ENCODE results near the gene ADGB. TPM values are rescaled to one million over a fixed set of nuclear protein-coding genes. Genes with fewer than 3 reads are reported as not detected.
"Not testable (repeated sequence)": the region's sequence is repeated elsewhere in the genome, so short reads cannot be mapped to it uniquely, and the experiment has no call there.

The ADGB gene
- total RNA-seq, 6 experiments from 2014 or later: 0.06 TPM; not detected in 5

DNA sequence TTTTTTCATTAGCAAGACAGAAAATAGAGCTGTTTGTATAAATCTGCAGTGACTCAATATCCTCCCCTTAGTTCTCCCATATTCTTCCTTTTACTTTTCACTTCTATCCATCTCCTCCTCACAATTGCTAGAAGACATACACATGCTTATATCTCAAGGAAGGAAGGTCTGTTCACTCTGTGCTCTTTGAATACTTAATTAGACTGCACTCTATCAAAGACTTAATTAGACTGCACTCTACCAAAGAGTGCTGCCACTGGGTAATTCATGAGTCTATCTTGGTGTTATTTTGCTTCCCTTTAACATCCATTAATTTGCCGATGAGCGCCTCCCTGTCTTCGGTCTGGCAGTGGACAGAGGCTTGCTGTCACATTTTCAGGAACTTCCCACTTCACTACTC lies 241.9 kb downstream of the ADGB start:
- Histone ChIP-seq H3K9me3 (no peaks in the 10 kb centered on the region), H3K27ac (no peak overlapping the region), H3K4me3 (no peak overlapping the region), H3K4me1 (no peaks in the 10 kb centered on the region), H3K27me3 (no peaks in the 10 kb centered on the region), H3K36me3 (no peaks in the 10 kb centered on the region)
- intact Hi-C loops (cut with DNase I): no loop called here
- 93% methylated on average over 3 of the region's 3 CpGs for WGBS (ENCODE audit: insufficient coverage, low coverage, low lambda C conversion rate, missing lambda C conversion rate)
- ATAC-seq (no peak), DNase-seq (no peak)
- TF ChIP-seq POLR2A (IDR thresholded peaks at IDR 0.05): no peak
- TF ChIP-seq, protein P1, sequence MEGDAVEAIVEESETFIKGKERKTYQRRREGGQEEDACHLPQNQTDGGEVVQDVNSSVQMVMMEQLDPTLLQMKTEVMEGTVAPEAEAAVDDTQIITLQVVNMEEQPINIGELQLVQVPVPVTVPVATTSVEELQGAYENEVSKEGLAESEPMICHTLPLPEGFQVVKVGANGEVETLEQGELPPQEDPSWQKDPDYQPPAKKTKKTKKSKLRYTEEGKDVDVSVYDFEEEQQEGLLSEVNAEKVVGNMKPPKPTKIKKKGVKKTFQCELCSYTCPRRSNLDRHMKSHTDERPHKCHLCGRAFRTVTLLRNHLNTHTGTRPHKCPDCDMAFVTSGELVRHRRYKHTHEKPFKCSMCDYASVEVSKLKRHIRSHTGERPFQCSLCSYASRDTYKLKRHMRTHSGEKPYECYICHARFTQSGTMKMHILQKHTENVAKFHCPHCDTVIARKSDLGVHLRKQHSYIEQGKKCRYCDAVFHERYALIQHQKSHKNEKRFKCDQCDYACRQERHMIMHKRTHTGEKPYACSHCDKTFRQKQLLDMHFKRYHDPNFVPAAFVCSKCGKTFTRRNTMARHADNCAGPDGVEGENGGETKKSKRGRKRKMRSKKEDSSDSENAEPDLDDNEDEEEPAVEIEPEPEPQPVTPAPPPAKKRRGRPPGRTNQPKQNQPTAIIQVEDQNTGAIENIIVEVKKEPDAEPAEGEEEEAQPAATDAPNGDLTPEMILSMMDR (IDR thresholded peaks at IDR 0.05): no peak

DNA sequence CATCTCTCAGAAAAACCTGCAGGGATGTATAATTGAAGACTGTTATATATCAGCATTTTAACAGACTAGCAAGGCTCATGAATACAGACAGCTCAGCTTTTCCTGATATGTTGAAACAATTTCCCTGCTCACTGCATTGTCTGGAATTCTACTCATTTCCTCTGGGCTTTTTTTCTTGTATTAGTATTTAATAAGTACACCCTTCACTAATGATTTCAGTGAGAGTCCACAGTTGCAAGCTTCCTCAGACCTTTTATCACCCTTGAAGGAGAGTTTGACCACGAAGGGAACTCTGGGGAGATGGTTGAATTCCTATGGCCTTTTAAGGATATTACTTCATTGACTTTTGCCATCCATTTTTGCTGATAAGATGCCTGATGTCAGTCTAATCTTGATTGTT lies 248.7 kb downstream of the ADGB start:
- intact Hi-C loops (cut with DNase I): no loop called here

DNA sequence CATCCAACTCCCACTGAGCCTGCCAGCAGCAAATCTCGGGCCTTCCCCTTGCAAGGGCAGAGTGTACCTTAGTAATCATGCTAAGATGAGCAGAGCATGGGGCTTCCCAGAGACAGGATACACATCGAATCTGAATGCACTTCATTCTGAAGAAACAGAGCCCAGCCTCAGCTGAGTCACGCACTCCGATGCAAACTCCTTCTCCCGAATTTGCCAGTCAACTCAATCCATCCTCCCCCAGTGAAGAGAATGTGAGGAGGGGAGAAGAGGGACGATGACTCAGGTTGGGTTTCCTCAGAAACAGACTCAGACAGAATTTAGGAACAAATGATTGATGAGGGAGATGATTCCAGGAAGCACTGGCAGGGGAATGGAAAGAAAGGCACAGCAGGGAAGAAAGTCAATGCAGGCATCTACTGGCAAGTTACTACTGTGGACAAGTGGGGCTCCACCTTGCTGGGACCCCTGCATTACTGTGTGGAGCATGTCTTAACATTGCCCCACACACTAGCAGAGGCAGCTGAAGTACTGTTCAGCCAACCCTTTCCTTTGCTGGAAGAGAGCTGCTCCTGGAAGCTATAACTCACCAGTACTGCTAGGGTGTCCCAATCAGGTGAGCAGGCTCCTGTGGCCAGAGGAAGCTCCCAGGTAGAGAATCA lies 251.6 kb downstream of the ADGB start:
- Histone ChIP-seq H3K4me1 (no peaks in the 10 kb centered on the region), H3K27ac (no peak overlapping the region), H3K27me3 (no peaks in the 10 kb centered on the region), H3K4me3 (no peak overlapping the region), H3K36me3 (no peaks in the 10 kb centered on the region), H3K9me3 (no peaks in the 10 kb centered on the region)
- no peak for TF ChIP-seq POLR2A (IDR thresholded peaks at IDR 0.05)
- TF ChIP-seq, protein P1 (IDR thresholded peaks at IDR 0.05): no peak
- DNase-seq: no peak
- WGBS (ENCODE audit: insufficient coverage, low coverage, low lambda C conversion rate, missing lambda C conversion rate): 63% methylated on average over 5 of the region's 6 CpGs
- ATAC-seq: no peak
- intact Hi-C loops (cut with DNase I): no loop called here

More for the DNA sequence above, 248.7 kb downstream of the ADGB start:
- no peaks in the 10 kb centered on the region for H3K36me3 ChIP-seq
- H3K4me3 ChIP-seq: no peak overlapping the region
- no peaks in the 10 kb centered on the region for H3K4me1 ChIP-seq
- H3K27me3 ChIP-seq: no peaks in the 10 kb centered on the region
- no peak overlapping the region for H3K27ac ChIP-seq
- TF ChIP-seq, protein P1 (IDR thresholded peaks at IDR 0.05): no peak
- no peak for TF ChIP-seq POLR2A (IDR thresholded peaks at IDR 0.05)
- no peaks in the 10 kb centered on the region for H3K9me3 ChIP-seq
- ATAC-seq (no peak), DNase-seq (no peak)
- WGBS (ENCODE audit: insufficient coverage, low coverage, low lambda C conversion rate, missing lambda C conversion rate): 6% methylated on average over 1 of the region's 1 CpG

GRCh38 chr6:146850981-146851380 lies 252.2 kb downstream of the ADGB start:
- no peak for DNase-seq
- no peak overlapping the region for H3K4me3 ChIP-seq
- no peaks in the 10 kb centered on the region for H3K9me3 ChIP-seq
- H3K27ac ChIP-seq: no peak overlapping the region
- H3K27me3 ChIP-seq: no peaks in the 10 kb centered on the region
- no peaks in the 10 kb centered on the region for H3K36me3 ChIP-seq
- no peak for TF ChIP-seq POLR2A (IDR thresholded peaks at IDR 0.05)
- TF ChIP-seq, protein P1 (IDR thresholded peaks at IDR 0.05): no peak
- no peak for ATAC-seq
- H3K4me1 ChIP-seq: no peaks in the 10 kb centered on the region
- intact Hi-C loops (cut with DNase I): no loop called here

DNA sequence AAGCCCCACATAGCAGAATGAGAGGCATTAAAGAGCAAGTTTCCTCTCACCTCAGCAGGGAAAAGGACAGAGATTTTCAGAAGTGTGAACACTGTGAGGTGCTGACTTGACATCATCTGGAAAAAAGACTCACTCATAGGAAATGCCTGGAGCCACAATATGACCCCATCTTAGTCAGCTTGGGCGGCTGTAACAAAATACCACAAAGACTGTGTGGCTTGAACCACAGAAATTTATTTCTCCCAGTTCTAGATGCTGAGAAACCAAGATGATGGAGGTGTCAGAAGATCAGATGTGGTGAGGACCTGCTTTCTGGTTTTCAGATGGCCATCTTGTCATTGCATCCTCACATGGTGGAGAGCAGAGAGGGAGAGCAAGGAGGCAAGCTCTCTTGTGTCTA lies 253.1 kb downstream of the ADGB start:
- WGBS (ENCODE audit: insufficient coverage, low coverage, low lambda C conversion rate, missing lambda C conversion rate): 17% methylated on average over 1 of the region's 1 CpG
- intact Hi-C loops (cut with DNase I): no loop called here
- Histone ChIP-seq H3K27ac (no peak overlapping the region), H3K4me3 (no peak overlapping the region), H3K27me3 (no peaks in the 10 kb centered on the region), H3K9me3 (no peaks in the 10 kb centered on the region), H3K4me1 (no peaks in the 10 kb centered on the region), H3K36me3 (no peaks in the 10 kb centered on the region)
- DNase-seq: no peak
- no peak for TF ChIP-seq POLR2A (IDR thresholded peaks at IDR 0.05)
- ATAC-seq: no peak

GRCh38 chr6:146854521-146855255 lies 255.9 kb downstream of the ADGB start:
- H3K4me1 ChIP-seq, H3K4me3 ChIP-seq, H3K27me3 ChIP-seq, H3K36me3 ChIP-seq, H3K9me3 ChIP-seq, DNase-seq, ATAC-seq, H3K27ac ChIP-seq: not testable (repeated sequence)
- intact Hi-C loops (cut with DNase I): loop anchor here in 1 of 2 donors (5.0 kb wide), 1 partner anchor 443 kb away; no protein-coding TSS in a partner anchor
- WGBS (ENCODE audit: insufficient coverage, low coverage, low lambda C conversion rate, missing lambda C conversion rate): 60% methylated on average over 2 of the region's 6 CpGs

Measured in right lobe of liver (tissue), 6 donors.